Astrocyte (in vitro differentiated cells and primary cell): ENCODE results near the gene POU5F2. TPM values are rescaled to one million over a fixed set of nuclear protein-coding genes. Genes with fewer than 3 reads are reported as not detected.

ENCODE experiments used
- DNase-seq: peaks from one replicate; pipeline ENCODE4 v3.0.0-alpha.2; 2010; ENCODE audit warnings: low read depth
- FAIRE-seq: peaks from 2 replicates; lab custom pipeline; 2011; peaks lifted over from hg19 to GRCh38; lab: Jason Lieb, UNC
- H2AFZ ChIP-seq: 2 replicates; pipeline ENCODE4 v1.6.0; 2012; ENCODE audit warnings: low read depth, low read length, inconsistent platforms
- H3K27ac ChIP-seq: 2 replicates; pipeline ENCODE4 v1.5.1; 2011; ENCODE audit warnings: low read depth, low read length, inconsistent platforms
- H3K27me3 ChIP-seq: 2 replicates; pipeline ENCODE4 v1.6.0; 2011; ENCODE audit warnings: low read length, inconsistent platforms; ENCODE audit not compliant: insufficient read depth
- H3K36me3 ChIP-seq: 2 replicates; pipeline ENCODE4 v1.5.1; 2011; ENCODE audit warnings: low read length, inconsistent platforms; ENCODE audit not compliant: insufficient read depth
- H3K4me1 ChIP-seq: 2 replicates; pipeline ENCODE4 v1.5.1; 2011; ENCODE audit warnings: low read length, inconsistent platforms; ENCODE audit not compliant: insufficient read depth
- H3K4me2 ChIP-seq: 2 replicates; pipeline ENCODE4 v1.6.0; 2012; ENCODE audit warnings: low read length, inconsistent platforms
- H3K4me3 ChIP-seq: 2 replicates; pipeline ENCODE4 v1.5.1; 2011; ENCODE audit warnings: low read depth, mild to moderate bottlenecking, low read length, inconsistent platforms; ENCODE audit not compliant: insufficient read depth
- H3K79me2 ChIP-seq: 2 replicates; pipeline ENCODE4 v1.6.0; 2012; ENCODE audit warnings: mild to moderate bottlenecking, low read length, inconsistent platforms; ENCODE audit not compliant: insufficient read depth
- H3K9ac ChIP-seq: 2 replicates; pipeline ENCODE4 v1.6.0; 2012; ENCODE audit warnings: mild to moderate bottlenecking, low read length, inconsistent platforms
- H3K9me3 ChIP-seq: 2 replicates; pipeline ENCODE4 v1.5.1; 2012; ENCODE audit warnings: low read depth, mild to moderate bottlenecking, low read length, inconsistent platforms; ENCODE audit not compliant: insufficient read depth
- H4K20me1 ChIP-seq: 2 replicates; pipeline ENCODE4 v1.6.0; 2012; ENCODE audit warnings: low read length, inconsistent platforms; ENCODE audit not compliant: insufficient read depth
- H3K27ac Mint-ChIP-seq: one replicate; pipeline ENCODE4 v1.8.0; 2021; ENCODE audit warnings: mild to moderate bottlenecking, mixed read lengths; ENCODE audit not compliant: unreplicated experiment
- H3K27me3 Mint-ChIP-seq: one replicate; pipeline ENCODE4 v1.8.0; 2021; ENCODE audit warnings: low read depth, mixed read lengths; ENCODE audit not compliant: unreplicated experiment
- H3K36me3 Mint-ChIP-seq: one replicate; pipeline ENCODE4 v1.8.0; 2021; ENCODE audit warnings: low read depth, mixed read lengths; ENCODE audit not compliant: unreplicated experiment
- H3K4me1 Mint-ChIP-seq: one replicate; pipeline ENCODE4 v1.8.0; 2021; ENCODE audit warnings: low read depth, mixed read lengths; ENCODE audit not compliant: unreplicated experiment
- H3K4me3 Mint-ChIP-seq: one replicate; pipeline ENCODE4 v1.8.0; 2021; ENCODE audit warnings: mild to moderate bottlenecking, moderate library complexity, mixed read lengths; ENCODE audit not compliant: unreplicated experiment
- H3K9me3 Mint-ChIP-seq: one replicate; pipeline ENCODE4 v1.8.0; 2021; ENCODE audit warnings: mild to moderate bottlenecking, mixed read lengths; ENCODE audit not compliant: unreplicated experiment
- CTCF ChIP-seq: IDR thresholded peaks from 2 replicates; pipeline ENCODE4 v1.5.1; 2011; ENCODE audit warnings: low read depth, mild to moderate bottlenecking, inconsistent platforms, low read length, moderate library complexity; ENCODE audit not compliant: insufficient read depth
- EZH2 ChIP-seq: IDR thresholded peaks from 2 replicates; pipeline ENCODE4 v1.6.1; 2012; ENCODE audit warnings: mild to moderate bottlenecking, low read length, inconsistent platforms; ENCODE audit not compliant: insufficient read depth
- total RNA-seq: library from RNA; stranded (reverse); gene quantifications from 2 replicates; pipeline ENCODE4 v1.2.1, GENCODE V29; 2021

Gene POU5F2
- total RNA-seq, 1 donor from 2014 or later, result 0.54 TPM

DNA sequence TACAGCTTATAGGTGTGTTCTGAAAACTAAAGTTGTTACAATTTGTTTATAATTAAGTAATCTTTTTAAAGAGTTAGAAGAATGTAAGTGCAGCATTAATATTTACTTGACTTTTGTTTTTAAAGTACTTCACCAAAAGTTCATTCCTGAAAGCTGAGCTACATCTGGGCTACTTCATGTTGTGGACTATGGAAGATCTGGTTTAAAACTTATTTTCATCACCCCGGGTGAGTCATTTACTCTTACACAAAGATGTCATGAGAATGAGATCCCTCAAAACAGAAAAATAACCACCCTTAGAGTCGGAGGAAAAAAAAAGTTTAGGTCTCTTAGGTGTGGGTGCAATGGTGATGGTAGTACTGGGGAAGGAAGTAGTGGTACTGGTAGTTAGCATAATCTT, 5.1 kb downstream of the POU5F2 start:
- no peak for FAIRE-seq
- H3K9ac ChIP-seq, result no peak overlapping the region
- H4K20me1 ChIP-seq, result no peaks in the 10 kb centered on the region
- DNase-seq, result peak; percentile 9
- H3K36me3 Mint-ChIP-seq, result no peaks in the 10 kb centered on the region
- no peaks in the 10 kb centered on the region for H3K79me2 ChIP-seq
- H3K4me1 Mint-ChIP-seq, result no peaks in the 10 kb centered on the region
- no peak overlapping the region for H3K27ac ChIP-seq
- no peak overlapping the region for H3K4me3 Mint-ChIP-seq
- H3K4me2 ChIP-seq, result no peak overlapping the region
- no peak overlapping the region for H2AFZ ChIP-seq
- no peaks in the 10 kb centered on the region for H3K27me3 ChIP-seq
- H3K4me1 ChIP-seq, result no peaks in the 10 kb centered on the region
- no peak overlapping the region for H3K27ac Mint-ChIP-seq
- no peaks in the 10 kb centered on the region for H3K27me3 Mint-ChIP-seq
- H3K9me3 ChIP-seq, result no peaks in the 10 kb centered on the region
- no peak overlapping the region for H3K4me3 ChIP-seq
- H3K9me3 Mint-ChIP-seq, result no peaks in the 10 kb centered on the region
- no peak for TF ChIP-seq CTCF
- TF ChIP-seq EZH2, result no peak
- H3K36me3 ChIP-seq, result no peaks in the 10 kb centered on the region

DNA sequence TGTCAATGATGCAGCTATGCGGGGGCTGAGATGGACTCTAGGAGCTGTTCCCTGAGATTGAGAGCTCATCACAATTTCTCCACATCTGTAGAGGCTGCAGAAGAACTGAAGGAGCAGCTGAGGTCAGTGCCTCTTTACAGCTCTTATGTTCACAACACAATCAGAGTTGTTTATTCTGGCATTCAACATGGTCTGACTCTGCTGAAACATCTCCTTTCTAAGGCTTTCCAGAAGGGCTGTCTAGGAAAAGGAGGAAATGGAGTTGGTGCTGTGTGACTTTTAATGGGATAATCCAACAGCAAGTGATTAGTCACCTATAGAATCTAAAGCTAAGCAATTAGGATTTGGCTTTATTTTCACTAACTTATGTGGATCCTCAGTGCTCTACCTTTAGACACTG, 6.0 kb downstream of the POU5F2 start:
- Histone ChIP-seq H3K9me3 (no peaks in the 10 kb centered on the region), H3K9ac (no peak overlapping the region), H4K20me1 (no peaks in the 10 kb centered on the region), H3K4me3 (no peak overlapping the region), H3K27ac (no peak overlapping the region), H3K79me2 (no peaks in the 10 kb centered on the region), H3K36me3 (no peaks in the 10 kb centered on the region), H3K27me3 (no peaks in the 10 kb centered on the region), H2AFZ (no peak overlapping the region), H3K4me1 (no peaks in the 10 kb centered on the region), H3K4me2 (no peak overlapping the region)
- FAIRE-seq (no peak), DNase-seq (peak; percentile 49)
- H3K9me3 Mint-ChIP-seq, result no peaks in the 10 kb centered on the region
- no peaks in the 10 kb centered on the region for H3K27me3 Mint-ChIP-seq
- H3K27ac Mint-ChIP-seq, result no peak overlapping the region
- no peak overlapping the region for H3K4me3 Mint-ChIP-seq
- H3K36me3 Mint-ChIP-seq, result no peaks in the 10 kb centered on the region
- H3K4me1 Mint-ChIP-seq, result no peaks in the 10 kb centered on the region
- TF ChIP-seq CTCF (no peak), EZH2 (no peak)

- H3K27ac Mint-ChIP-seq, result no peak overlapping the region
- H3K4me2 ChIP-seq, result no peak overlapping the region
- no peak overlapping the region for H3K27ac ChIP-seq
- H3K4me1 Mint-ChIP-seq, result no peaks in the 10 kb centered on the region
- no peaks in the 10 kb centered on the region for H3K9me3 Mint-ChIP-seq
- no peak for DNase-seq
- H3K36me3 Mint-ChIP-seq, result no peaks in the 10 kb centered on the region
- H3K4me1 ChIP-seq, result no peaks in the 10 kb centered on the region
- H3K36me3 ChIP-seq, result no peaks in the 10 kb centered on the region
- no peaks in the 10 kb centered on the region for H3K9me3 ChIP-seq
- TF ChIP-seq EZH2 (no peak), CTCF (no peak)
- H3K4me3 ChIP-seq, result no peak overlapping the region
- no peaks in the 10 kb centered on the region for H3K79me2 ChIP-seq
- no peaks in the 10 kb centered on the region for H4K20me1 ChIP-seq
- FAIRE-seq, result no peak
- H3K4me3 Mint-ChIP-seq, result no peak overlapping the region
- H3K9ac ChIP-seq, result no peak overlapping the region
- H2AFZ ChIP-seq, result no peak overlapping the region
- no peaks in the 10 kb centered on the region for H3K27me3 ChIP-seq
- H3K27me3 Mint-ChIP-seq, result no peaks in the 10 kb centered on the region
Measured at GRCh38 chr5:93731987-93732386, 9.4 kb downstream of the POU5F2 start.
